Stimulated activated naive B cell treated with anti-CD40 and anti-IgM and Interleukin-4, amounts not matched to agents 10 μg/mL and 1 μg/mL and 100 μg/mL, for 72 hours (primary cell): Measurements from ENCODE around the gene E2F1.

Experiments used
- ATAC-seq, 2 donors: fragments of 150-1000 bp; cut with Tn5 transposase; replicated peaks; 2 replicates each; pipeline ENCODE4 v1.10.0; 2021; ENCODE audit warnings: moderate library complexity in 1 of 2
- DNase-seq: peaks from one replicate; pipeline ENCODE4 v3.0.0; 2021
- H3K27ac Mint-ChIP-seq: one replicate; pipeline ENCODE4 v1.8.0; 2022; ENCODE audit warnings: mild to moderate bottlenecking, mixed read lengths
- H3K27me3 Mint-ChIP-seq, 2 donors: one replicate each; pipeline ENCODE4 v1.8.0; 2022; ENCODE audit warnings: mixed read lengths in 2 of 2
- H3K36me3 Mint-ChIP-seq, 2 donors: one replicate each; pipeline ENCODE4 v1.8.0; 2022; ENCODE audit warnings: mixed read lengths in 2 of 2, mild to moderate bottlenecking in 1 of 2
- H3K4me1 Mint-ChIP-seq, 2 donors: one replicate each; pipeline ENCODE4 v1.8.0; 2022; ENCODE audit warnings: mixed read lengths in 2 of 2, mild to moderate bottlenecking in 1 of 2
- H3K4me3 Mint-ChIP-seq, 2 donors: one replicate each; pipeline ENCODE4 v1.8.0; 2022; ENCODE audit warnings: mild to moderate bottlenecking in 2 of 2, mixed read lengths in 2 of 2, moderate library complexity in 1 of 2
- H3K9me3 Mint-ChIP-seq, 2 donors: one replicate each; pipeline ENCODE4 v1.8.0; 2022; ENCODE audit warnings: mixed read lengths in 2 of 2, mild to moderate bottlenecking in 1 of 2

The E2F1 gene, protein sequence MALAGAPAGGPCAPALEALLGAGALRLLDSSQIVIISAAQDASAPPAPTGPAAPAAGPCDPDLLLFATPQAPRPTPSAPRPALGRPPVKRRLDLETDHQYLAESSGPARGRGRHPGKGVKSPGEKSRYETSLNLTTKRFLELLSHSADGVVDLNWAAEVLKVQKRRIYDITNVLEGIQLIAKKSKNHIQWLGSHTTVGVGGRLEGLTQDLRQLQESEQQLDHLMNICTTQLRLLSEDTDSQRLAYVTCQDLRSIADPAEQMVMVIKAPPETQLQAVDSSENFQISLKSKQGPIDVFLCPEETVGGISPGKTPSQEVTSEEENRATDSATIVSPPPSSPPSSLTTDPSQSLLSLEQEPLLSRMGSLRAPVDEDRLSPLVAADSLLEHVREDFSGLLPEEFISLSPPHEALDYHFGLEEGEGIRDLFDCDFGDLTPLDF

DNA sequence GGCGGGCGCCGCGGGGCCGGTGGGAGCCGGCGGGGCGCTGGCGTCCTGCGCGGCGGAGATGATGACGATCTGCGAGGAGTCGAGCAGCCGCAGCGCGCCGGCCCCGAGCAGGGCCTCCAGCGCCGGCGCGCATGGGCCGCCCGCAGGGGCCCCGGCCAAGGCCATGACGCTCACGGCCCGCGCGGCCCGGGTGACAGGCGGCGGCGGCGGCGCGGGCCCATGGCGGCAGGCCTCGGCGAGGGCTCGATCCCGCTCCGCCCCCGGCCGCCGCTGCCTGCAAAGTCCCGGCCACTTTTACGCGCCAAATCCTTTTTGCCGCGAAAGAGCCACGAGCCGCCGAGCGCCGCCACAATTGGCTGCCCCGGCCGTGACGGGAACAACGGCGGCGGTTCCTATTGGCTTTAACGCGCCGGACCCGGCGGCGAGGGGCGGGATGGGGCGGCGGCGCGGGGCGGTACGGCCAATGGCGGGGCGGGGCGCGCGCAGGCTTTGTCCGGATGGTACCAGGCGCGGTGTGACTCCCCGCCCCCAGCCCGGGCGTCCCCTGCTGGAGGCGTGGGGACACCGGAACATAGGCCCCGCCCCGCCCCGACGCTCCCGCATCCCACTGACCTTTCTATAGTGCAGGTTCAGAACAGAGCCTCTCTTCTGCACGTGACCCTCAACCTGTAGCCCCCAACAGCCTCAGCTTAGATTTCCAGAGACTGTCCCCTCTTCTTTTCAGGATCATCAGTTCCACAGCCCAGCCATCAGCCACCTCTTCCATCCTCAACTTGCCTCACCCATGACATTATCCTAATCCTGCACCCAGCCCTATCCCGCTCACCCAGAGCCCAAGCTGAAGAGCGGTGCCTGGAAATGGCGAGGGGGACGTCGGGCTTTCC, at the start of gene E2F1:
E2F1 (minus strand) TSS at position 286 of the 884 bp plus-strand sequence; CDS start at position 165, 121 bp downstream.
- peak within 1 kb of the TSS; percentile 90 to 91 for H3K4me3 Mint-ChIP-seq
- DNase-seq, result peak; percentile 93
- H3K27me3 Mint-ChIP-seq, result no peaks in the 10 kb centered on the region
- peak; percentile 89 to 93 for ATAC-seq
- no peaks in the 10 kb centered on the region for H3K9me3 Mint-ChIP-seq
- H3K4me1 Mint-ChIP-seq, result peaks cover 27 to 43% of the 10 kb centered on the region in 2 donors
- peaks cover 4 to 16% of the 10 kb centered on the region in 2 donors for H3K36me3 Mint-ChIP-seq
- peak within 1 kb of the TSS; percentile 90 for H3K27ac Mint-ChIP-seq

DNA sequence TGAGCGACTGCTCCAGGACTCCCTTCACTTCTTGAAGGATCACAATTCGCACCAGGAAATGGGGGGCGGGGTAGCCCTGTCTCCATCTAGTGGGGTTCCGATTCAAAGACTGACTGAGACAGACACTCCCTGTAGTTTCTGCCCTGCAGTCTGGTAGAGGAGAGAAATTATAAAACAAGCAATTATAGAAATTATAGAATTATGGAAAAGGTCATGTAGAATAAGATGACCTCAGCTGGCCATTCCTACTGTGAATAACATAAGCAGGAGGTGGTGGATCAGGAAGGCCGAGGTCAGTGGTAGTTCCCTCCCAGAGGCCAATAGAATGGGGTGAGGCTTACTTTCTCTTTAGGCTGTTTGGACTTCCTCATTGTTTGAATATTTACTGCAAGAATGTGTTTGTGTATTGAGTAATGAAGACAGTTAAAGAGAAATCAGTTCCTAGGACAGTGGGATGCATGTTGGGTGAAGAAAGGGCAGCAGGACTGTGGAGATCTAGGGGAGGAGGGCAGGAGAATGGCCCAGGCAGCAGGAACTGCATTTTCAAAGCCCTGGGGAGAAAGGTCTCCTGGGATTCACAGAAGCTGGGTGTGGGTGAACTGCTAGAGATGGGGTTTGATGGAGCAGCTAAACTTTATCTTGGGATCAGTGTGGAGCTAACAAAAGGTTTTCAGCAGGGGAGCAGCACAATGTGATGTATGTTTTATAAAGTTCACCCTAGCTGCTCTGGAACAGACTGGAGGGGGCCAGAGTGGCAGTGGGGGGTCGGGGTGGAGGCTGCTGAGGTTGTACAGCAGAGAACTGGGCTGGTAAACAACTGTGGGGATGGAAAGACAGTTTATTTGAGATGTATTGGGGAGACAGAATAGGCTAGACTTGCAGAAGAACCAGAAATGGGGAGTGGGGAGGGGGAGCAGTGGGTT, 47.7 kb upstream of the E2F1 start:
- no peaks in the 10 kb centered on the region for H3K27me3 Mint-ChIP-seq
- H3K9me3 Mint-ChIP-seq, result peaks cover 8 to 13% of the 10 kb centered on the region in 2 donors
- H3K36me3 Mint-ChIP-seq, result peaks cover 14 to 26% of the 10 kb centered on the region in 2 donors
- DNase-seq (peak; percentile 21), ATAC-seq (peak in 1 of 2 donors; percentile 7)
- H3K27ac Mint-ChIP-seq, result peak overlapping the region; percentile 20
- peak overlapping the region; percentile 86 to 90 for H3K4me3 Mint-ChIP-seq
- H3K4me1 Mint-ChIP-seq, result peaks cover 19 to 32% of the 10 kb centered on the region in 2 donors

DNA sequence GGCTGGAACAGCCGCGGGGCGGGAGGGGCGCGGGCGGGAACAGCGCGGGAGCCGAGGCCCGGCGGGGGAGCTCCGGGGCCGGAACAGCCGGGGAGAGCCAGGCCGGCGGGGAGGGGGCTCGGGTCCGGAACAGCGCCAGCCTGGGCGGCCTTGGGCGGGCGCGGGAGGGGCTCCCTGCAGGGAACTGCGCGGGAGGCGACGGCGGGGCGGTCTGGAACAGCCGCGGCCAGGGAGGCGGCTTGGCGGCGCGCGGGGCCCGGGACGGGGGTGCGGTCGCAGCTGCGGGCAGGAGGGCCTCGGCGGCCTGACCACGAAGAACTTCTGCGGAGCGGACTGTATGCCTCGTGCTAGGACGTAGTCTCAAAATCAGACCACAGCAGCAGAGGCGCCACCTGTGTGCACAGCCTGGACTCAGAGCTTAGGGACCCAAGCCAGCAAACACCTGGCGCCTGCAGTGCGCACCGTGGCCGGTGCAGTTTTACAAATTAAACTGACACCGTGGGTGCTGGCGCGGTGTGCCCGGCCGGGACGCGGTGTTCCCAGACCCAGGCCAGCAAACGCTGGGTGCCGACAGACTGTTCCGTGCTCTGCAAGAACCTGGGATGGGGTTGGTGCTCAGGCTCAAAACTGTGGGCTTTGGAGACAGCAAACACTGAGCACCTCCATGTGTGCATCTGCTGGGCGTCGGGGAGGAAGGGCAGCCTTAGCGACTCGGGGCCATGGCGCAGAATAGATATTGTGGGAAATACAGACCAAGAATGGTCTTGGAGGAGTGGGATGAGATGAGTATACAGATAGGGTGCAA, 46.2 kb upstream of the E2F1 start:
- Mint-ChIP-seq H3K4me3 (peak overlapping the region; percentile 86 to 90), H3K9me3 (peaks cover 8 to 13% of the 10 kb centered on the region in 2 donors), H3K36me3 (peaks cover 14 to 24% of the 10 kb centered on the region in 2 donors), H3K27ac (peak overlapping the region; percentile 82), H3K4me1 (peaks cover 19 to 32% of the 10 kb centered on the region in 2 donors), H3K27me3 (no peaks in the 10 kb centered on the region)
- DNase-seq (no peak), ATAC-seq (peak; percentile 78)

DNA sequence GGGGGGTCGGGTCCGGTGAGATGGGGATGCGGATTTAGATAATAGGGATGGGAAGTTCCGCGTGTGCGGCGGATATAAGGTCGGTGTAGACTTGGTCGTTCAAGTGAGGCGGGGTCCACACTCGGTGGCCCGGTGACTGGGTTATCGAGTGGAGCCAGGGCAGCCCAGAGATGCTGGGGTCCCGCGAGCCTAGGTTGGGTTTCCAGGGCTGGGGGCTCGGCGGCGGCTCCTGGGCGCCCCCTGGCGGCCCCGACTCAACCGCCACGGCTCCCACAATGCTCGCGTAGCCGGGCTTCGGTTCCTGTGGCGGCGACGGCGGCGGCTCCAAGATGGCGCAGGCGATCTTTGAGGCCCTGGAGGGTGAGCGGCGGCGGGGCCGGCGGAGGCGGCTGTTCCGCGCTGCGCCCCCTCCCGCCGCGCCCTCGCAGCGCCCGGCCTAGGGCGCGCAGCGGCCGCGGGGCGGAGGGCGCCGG, 45.5 kb upstream of the E2F1 start, which contains the start of gene ZNF341:
ZNF341 (plus strand) TSS at position 304 of the 473 bp plus-strand sequence; CDS start at position 330, 26 bp downstream.
- Mint-ChIP-seq H3K9me3 (peaks cover 5 to 10% of the 10 kb centered on the region in 2 donors), H3K4me3 (peak within 1 kb of the TSS; percentile 87 to 90), H3K27me3 (no peaks in the 10 kb centered on the region), H3K36me3 (peaks cover 11 to 19% of the 10 kb centered on the region in 2 donors), H3K4me1 (peaks cover 19 to 32% of the 10 kb centered on the region in 2 donors), H3K27ac (peak within 1 kb of the TSS; percentile 96)
- ATAC-seq (peak; percentile 76 to 85), DNase-seq (peak; percentile 86)

DNA sequence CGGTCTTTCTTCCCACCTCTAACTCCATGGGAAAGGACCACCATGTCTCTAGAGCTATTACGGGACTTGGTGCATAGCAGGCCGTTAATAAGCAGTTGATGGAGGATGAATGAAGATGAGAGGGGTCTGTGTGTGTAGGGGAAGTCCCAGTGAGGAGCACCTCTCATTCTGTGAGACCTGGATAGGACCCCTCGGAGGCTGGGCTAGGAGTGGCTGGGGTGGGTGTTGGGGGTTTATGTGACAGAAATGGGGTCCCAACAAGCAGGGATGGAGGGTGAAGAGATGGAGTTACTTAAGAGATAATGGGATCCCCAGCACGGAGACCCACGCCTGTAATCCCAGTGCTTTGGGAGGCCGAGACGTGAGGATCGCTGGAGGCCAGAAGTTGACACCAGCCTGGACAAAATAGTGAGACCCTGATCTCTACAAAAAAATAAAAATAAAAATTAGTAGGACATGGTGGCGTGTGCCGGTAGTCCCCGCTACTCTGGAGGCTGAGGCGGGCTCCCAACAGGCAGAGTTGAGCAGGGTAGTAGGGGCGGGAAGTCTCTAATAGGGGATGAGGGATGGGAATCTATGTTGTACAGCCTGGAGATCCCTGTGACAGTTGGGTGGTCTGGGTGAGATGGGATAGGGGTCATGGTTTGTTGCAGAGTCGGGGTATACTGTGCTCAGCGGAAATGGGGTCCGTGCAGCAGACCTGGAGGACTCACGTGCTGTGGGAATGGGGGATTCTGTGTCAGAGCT, 44.9 kb upstream of the E2F1 start:
- DNase-seq, result no peak
- peak overlapping the region; percentile 96 for H3K27ac Mint-ChIP-seq
- ATAC-seq, result no peak
- peak overlapping the region; percentile 87 to 88 for H3K4me3 Mint-ChIP-seq
- no peaks in the 10 kb centered on the region for H3K27me3 Mint-ChIP-seq
- H3K4me1 Mint-ChIP-seq, result peaks cover 19 to 32% of the 10 kb centered on the region in 2 donors
- peaks cover 3 to 6% of the 10 kb centered on the region in 2 donors for H3K9me3 Mint-ChIP-seq
- peaks cover 6 to 13% of the 10 kb centered on the region in 2 donors for H3K36me3 Mint-ChIP-seq

DNA sequence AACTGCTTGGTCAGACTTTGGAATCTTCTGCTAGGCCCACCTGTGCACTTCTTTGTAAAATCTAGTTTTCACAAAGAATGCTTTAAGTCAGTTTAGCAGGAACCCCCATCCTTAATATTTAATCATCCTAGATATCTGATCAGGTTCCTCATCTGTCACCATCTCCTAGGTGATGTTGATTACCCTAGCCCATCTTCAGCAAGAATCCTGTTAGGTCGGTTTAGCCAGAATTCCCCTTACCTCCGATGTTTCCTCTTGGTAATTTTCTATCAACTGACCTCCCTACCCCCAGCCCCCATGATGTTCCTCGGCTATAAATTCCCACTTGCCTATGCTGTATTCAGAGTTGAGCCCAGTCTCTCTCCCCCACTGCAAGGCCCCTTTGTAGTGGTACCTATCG, 42.9 kb upstream of the E2F1 start:
- Mint-ChIP-seq H3K27me3 (no peaks in the 10 kb centered on the region), H3K4me3 (no peak overlapping the region), H3K4me1 (peaks cover 15 to 27% of the 10 kb centered on the region in 2 donors), H3K27ac (no peak overlapping the region), H3K36me3 (peaks cover 0 to 4% of the 10 kb centered on the region in 2 donors), H3K9me3 (no peaks in the 10 kb centered on the region)
- no peak for ATAC-seq
- no peak for DNase-seq

DNA sequence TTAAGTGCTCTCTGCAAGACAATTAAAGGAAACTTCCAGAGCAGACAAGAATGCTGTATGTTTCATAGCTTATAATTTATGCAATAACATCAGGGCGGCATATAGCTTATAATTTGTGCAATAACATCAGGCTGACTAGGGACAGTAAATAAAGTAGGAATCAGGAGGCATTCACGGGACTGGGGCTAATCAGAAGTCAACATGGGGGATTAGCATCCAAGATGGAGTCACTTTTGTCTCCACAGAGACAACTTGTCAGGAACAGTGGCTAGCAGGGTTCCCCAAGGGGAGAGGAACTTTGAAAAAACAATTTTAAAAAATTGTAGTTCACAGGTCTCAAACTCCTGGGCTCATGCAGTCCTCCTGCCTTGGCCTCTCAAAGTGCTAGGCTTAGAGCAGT, 42.3 kb upstream of the E2F1 start:
- no peak overlapping the region for H3K4me3 Mint-ChIP-seq
- no peak for ATAC-seq
- H3K9me3 Mint-ChIP-seq, result no peaks in the 10 kb centered on the region

DNA sequence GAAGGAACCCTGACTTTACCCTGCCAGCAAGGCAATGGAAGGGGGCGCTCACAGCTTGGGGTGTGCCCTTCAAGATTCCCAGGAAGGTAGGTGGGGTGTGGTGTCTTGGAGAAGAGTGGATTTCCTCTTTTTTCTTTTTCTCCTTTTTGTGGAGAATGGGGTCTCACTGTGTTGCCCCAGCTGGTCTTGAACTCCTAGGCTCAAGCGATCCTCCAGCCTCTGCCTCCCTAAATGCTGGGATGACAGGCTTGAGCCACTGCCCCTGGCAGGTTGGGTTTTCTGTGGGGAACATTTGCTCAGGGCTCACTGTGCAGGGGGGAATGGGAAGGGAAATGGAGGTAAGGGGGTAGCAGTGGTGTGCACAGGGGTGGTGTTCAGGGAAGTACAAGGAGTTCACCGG, 41.6 kb upstream of the E2F1 start:
- Mint-ChIP-seq H3K9me3 (no peaks in the 10 kb centered on the region), H3K36me3 (no peaks in the 10 kb centered on the region), H3K4me3 (no peak overlapping the region), H3K27me3 (no peaks in the 10 kb centered on the region), H3K4me1 (peaks cover 10 to 14% of the 10 kb centered on the region in 2 donors), H3K27ac (no peak overlapping the region)
- DNase-seq, result no peak
- ATAC-seq, result no peak

More for the DNA sequence above, 42.3 kb upstream of the E2F1 start:
- Mint-ChIP-seq H3K27me3 (no peaks in the 10 kb centered on the region), H3K27ac (no peak overlapping the region), H3K4me1 (peaks cover 10 to 20% of the 10 kb centered on the region in 2 donors), H3K36me3 (no peaks in the 10 kb centered on the region)
- DNase-seq, result no peak

DNA sequence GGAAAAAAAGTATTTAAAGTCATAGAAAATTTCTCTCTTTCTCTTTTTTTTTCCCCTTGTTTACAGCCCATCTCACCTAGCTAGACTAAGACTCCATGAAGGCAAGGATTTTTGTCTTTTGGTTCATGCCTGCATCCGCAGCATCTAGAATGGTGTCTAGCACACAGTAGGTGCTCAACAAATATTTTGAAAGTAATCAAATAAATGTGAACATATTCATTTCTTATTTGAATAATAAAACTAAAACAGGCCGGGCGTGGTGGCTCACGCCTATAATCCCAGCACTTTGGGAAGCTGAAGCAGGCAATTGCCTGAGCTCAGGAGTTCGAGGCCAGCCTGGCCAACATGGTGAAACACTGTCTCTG, 40.9 kb upstream of the E2F1 start:
- Mint-ChIP-seq H3K9me3 (no peaks in the 10 kb centered on the region), H3K27ac (no peak overlapping the region), H3K4me1 (peaks cover 7 to 9% of the 10 kb centered on the region in 2 donors), H3K4me3 (no peak overlapping the region), H3K36me3 (no peaks in the 10 kb centered on the region), H3K27me3 (no peaks in the 10 kb centered on the region)
- DNase-seq (no peak), ATAC-seq (no peak)

DNA sequence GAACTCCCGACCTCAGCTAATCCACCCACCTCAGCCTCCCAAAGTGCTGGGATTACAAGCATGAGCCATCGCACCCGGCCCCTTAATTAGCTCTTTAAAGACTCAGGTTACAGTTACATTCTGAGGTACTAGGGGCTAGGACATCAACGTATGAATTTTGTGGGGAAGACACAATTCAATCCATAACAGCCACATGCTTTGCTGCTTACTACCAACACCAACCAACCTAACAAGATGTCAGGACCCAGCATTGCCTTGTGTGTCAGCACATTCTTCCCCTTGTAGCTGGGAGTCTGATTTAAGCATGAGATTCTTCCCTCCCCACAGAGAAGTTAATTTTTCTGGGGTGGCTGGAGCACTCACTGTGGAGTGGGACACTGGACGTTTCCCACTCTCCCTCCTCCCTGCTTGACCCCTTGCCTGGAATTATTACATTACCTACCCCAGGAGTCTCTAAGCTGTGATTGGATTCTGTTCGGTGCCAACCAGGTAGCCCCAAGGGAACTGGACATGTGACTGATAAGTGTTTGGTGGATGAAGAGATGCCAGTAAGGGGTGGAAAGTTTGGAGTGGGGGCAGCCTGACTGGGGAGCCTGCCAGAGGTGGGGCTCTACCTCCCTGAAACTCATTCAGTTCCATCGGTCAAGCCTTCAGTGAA, 39.6 kb upstream of the E2F1 start:
- Mint-ChIP-seq H3K36me3 (no peaks in the 10 kb centered on the region), H3K4me3 (no peak overlapping the region), H3K27me3 (no peaks in the 10 kb centered on the region), H3K4me1 (peaks cover 3 to 5% of the 10 kb centered on the region in 2 donors), H3K27ac (no peak overlapping the region), H3K9me3 (peaks cover 0 to 2% of the 10 kb centered on the region in 2 donors)
- DNase-seq (no peak), ATAC-seq (no peak)

DNA sequence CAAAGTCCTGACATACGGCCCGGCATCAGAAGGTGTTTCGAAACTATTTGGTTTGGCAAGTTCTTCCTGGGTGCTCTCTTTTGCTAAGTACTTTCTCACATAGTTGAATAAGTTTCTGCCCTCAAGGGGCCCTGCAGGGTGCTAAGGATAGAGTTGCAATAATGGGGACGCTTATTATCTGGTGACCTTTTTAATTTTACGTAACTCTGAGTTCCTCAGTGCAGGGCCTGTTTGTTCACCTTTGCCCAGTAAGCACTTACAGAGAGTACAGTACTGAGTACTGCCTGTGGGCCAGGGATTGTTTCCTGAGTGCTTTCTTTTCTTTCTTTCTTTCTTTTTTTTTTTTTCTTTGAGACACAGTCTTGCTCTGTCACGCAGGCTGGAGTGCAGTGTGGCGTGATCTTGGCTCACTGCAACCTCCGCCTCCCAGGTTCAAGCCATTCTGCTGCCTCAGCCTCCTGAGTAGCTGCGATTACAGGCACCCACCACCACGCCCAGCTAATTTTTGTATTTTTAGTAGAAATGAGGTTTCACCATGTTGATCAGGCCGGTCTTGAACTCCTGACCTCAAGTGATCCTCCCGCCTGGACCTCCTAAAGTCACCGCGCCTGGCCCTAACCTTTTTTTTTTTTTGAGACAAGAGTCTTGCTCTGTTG, 38.4 kb upstream of the E2F1 start:
- ATAC-seq, result no peak
- no peaks in the 10 kb centered on the region for H3K27me3 Mint-ChIP-seq
- H3K36me3 Mint-ChIP-seq, result peaks cover 0 to 4% of the 10 kb centered on the region in 2 donors
- H3K4me1 Mint-ChIP-seq, result peaks cover 6 to 13% of the 10 kb centered on the region in 2 donors
- H3K27ac Mint-ChIP-seq, result no peak overlapping the region
- no peak overlapping the region for H3K4me3 Mint-ChIP-seq
- peaks cover 3 to 4% of the 10 kb centered on the region in 2 donors for H3K9me3 Mint-ChIP-seq
- DNase-seq, result no peak
